Measurements from ENCODE around the gene RBCK1. TPM values are rescaled to one million over a fixed set of nuclear protein-coding genes. Genes with fewer than 3 reads are reported as not detected.

The RBCK1 gene
- total RNA-seq, 1 experiment from 2014 or later, result 106 TPM

DNA sequence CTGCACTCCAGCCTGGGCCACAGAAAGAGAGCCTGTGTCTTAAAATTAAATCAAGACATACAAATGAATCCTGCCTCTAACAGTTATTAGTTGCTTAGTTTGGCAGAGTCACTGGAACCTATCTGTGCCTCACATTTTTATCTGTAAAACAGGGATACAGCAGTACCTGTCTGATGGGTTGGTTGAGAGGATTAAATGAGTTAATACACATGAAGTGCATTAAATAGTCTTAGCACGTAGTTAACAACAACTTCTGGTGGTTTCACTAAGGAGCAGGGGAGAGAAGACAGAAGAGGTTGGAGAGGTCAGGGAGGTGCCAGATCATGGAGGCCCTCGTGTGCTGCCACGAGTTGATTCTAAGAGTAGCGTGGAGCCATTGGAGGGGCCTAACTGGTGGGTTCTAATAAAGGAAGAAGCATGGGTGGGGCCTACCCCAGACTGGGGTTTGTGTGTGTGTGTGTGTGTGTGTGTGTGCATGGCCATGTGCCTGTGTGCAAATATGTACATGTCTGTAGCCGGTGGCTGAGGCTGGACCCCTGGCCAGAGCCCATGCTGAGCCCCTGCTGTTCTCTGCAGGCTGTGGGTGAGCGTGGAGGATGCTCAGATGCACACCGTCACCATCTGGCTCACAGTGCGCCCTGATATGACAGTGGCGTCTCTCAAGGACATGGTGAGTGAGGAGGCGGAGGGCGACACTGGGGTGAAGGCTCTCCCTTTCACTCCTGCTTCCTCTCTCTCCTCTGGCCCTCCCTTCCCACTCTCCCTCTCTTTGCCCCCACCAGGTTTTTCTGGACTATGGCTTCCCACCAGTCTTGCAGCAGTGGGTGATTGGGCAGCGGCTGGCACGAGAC, 9.1 kb downstream of the RBCK1 start:
- no peak for DNase-seq (ENCODE audit: low read depth)

- no peak for DNase-seq (ENCODE audit: low read depth)
These were observed 9.8 kb downstream of the RBCK1 start for GRCh38 chr20:417801-418342.

GRCh38 chr20:418858-419365, 10.8 kb downstream of the RBCK1 start:
- no peak for DNase-seq (ENCODE audit: low read depth)

- DNase-seq (ENCODE audit: low read depth), result no peak
These were observed 11.6 kb downstream of the RBCK1 start for GRCh38 chr20:419556-420165.

GRCh38 chr20:420166-420620, 12.1 kb downstream of the RBCK1 start:
- DNase-seq (ENCODE audit: low read depth), result no peak

DNA sequence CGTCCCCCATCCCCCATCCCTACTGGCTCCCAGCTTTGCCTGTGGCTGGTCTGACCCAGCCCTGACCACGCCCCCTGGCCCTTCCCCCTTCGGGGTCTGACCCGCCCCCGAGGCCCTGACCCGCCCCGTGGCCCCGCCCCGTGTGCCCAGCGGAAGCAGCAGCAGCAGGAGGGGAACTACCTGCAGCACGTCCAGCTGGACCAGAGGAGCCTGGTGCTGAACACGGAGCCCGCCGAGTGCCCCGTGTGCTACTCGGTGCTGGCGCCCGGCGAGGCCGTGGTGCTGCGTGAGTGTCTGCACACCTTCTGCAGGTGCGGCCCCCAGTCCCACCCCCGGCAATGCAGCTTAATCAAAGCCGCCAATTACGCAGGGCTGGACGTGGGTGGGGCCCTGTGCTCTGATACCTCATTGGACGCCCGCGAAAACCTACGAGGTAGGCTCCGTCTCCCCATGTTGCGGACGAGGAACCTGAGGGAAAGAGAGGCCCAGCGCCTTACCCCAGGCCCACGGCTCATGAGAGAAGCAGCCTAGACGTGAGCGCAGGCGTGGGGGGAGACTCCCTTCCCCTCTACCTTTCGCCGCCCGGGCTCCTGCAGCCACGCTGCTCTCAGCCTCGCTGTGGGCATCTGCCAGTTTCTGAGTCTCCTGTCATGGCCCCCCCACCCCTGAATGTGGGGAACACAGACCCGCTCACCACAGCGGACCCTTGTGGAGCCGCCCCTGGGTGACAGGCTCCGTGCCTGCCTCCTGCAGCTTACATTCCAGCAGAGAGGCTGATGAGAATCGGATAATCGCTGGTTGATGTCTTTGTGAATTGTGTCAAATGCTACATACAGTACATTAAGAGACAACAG, 12.8 kb downstream of the RBCK1 start:
- DNase-seq (ENCODE audit: low read depth), result peak; percentile 25

DNA sequence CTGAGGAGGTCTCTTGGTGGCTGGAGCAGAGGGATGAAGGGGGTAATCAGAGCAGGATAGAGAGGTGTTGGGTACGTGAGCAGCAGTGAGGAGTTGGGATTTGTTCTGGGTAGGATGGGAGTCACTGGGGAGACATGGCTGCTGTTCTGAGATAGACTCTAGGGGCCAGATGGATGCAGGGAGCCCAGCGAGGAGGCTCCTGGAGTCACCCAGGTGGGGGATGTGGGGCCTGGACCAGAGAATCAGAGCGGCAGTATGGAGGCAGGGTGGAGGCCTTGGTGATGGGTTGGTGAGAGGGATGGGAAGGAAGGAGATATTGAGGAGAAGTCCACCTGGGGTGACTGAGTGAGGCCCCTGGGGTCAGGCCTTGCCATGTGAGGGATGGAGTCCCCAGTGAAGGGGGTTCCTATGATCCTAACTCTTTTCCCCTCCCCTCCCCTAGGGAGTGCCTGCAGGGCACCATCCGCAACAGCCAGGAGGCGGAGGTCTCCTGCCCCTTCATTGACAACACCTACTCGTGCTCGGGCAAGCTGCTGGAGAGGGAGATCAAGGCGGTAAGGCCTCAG, 13.7 kb downstream of the RBCK1 start:
- no peak for DNase-seq (ENCODE audit: low read depth)

GRCh38 chr20:426566-426965, 18.5 kb downstream of the RBCK1 start:
- DNase-seq (ENCODE audit: low read depth), result no peak

DNA sequence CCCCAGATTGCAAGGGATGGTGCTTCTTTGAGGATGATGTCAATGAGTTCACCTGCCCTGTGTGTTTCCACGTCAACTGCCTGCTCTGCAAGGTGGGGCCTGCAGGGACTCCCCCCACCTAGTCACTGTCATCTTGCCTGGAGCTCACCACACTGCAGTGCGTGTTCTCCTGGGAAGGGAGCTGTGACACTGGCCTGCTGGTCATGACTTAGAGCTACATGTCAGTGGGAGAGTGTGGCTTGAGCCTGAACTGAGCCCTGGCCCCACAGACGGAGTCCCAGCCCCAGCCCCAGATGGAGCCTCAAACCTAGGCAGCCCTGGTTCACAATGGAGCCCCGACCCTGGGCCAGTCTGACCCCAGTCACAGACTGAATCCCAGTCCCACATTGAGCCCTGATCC, 19.3 kb downstream of the RBCK1 start:
- no peak for DNase-seq (ENCODE audit: low read depth)

DNA sequence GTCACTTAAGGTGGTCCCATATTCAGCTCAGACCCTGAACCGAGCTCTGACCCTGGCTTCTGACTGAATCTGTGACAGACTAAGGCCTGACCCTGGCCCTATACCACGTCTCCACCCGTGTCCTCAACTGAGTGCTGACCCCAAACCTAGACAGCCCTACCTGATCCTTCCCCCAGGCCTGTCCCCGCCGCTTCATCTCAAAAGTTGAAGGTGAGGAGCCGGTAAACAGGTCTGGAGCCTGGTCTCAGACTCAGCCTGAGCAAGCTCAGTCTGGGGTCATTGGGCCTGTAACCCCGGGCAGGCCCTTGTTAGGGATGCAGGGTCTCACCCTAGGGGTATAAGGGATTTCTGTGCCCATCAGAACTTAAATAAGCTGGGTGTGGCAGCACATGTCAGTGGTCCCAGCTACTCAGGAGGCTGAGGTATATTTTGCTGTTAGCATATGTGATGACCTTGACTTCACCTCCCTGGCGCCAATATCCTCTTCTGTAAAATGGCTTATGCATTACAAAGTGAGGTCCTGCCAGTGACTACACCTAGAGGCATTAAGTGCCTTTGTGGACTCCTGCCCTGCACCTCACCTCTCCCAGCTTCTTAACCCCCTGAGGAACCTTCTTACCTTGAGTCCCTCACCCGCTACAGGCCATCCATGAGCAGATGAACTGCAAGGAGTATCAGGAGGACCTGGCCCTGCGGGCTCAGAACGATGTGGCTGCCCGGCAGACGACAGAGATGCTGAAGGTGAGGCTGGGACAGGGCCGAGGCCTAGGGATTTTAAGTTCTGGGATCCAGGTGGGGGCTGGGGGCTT, 20.0 kb downstream of the RBCK1 start:
- no peak for DNase-seq (ENCODE audit: low read depth)

DNA sequence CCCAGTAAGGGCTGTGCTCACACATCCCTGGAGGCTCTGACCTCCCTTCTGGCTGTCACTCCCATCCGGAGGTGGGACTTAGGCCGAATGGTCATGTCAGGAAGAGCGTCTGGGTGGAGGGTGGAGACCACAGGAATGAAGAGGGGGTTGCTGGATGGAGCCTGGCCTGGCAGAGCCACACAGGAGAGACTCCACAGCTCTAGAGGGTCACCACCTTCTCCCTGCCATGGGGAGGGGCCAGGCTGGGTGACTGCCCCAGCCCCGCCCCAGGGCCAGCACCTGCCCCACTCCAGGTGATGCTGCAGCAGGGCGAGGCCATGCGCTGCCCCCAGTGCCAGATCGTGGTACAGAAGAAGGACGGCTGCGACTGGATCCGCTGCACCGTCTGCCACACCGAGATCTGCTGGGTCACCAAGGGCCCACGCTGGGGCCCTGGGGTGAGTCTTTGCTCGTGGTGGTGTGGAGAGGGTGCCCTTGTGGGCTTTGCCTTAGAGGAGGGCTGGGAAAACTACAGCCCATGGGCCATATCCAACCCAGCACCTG, 20.6 kb downstream of the RBCK1 start:
- no peak for DNase-seq (ENCODE audit: low read depth)

DNA sequence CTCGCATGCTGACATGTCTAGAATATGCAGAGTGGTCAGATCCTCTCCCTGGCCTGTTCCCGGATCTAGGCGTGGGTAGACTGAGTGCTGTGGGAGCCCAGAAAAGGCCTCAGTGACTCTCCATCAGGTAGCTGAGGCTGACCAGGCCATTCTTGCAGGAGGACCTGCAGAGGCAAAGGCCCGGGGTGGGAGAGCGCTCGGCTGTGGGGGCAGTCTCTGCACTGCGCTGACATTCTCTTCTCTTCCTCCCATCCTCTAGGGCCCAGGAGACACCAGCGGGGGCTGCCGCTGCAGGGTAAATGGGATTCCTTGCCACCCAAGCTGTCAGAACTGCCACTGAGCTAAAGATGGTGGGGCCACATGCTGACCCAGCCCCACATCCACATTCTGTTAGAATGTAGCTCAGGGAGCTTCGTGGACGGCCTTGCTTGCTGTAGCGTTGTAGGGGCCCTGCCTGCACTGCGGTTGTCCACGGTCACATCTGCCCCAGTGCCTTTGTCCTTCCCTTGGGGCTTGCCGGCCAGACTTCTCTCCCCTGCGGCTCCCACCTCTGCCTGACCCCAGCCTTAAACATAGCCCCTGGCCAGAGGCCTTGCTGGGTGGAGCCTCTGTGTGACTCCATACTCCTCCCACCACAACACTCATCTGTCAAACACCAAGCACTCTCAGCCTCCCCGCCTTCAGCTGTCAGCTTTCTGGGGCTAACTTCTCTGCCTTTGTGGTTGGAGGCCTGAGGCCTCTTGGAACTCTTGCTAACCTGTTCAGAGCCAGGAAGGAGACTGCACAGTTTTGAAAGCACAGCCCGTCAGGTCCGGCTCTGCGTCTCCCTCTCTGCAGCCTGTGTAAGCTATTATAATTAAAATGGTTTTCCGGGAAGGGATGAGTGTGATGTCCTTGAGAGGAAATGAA, 22.2 kb downstream of the RBCK1 start:
- DNase-seq (ENCODE audit: low read depth), result no peak

- DNase-seq (ENCODE audit: low read depth), result peak; percentile 78
These were observed 23.2 kb downstream of the RBCK1 start for GRCh38 chr20:431012-431904.

DNA sequence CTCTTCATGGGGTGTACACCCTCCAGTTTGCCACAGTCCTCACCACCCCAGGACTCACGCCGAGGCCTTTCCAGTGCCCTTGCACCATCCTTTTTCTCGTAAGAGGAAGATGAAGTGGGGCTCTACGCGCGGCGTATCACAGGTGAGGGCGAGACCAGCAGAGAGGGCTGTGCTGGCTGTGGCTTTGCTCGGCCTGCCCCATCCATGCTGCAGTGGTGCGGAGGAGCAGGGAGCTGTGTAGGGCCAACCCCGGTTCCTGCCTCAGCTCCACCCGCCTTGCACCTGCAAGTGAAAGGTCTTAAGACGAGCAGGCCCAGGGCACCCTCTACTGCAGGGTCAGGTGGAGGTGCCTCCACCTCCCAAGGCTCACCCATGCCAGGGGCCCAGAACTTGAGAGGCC, 24.1 kb downstream of the RBCK1 start:
- DNase-seq (ENCODE audit: low read depth), result no peak

DNA sequence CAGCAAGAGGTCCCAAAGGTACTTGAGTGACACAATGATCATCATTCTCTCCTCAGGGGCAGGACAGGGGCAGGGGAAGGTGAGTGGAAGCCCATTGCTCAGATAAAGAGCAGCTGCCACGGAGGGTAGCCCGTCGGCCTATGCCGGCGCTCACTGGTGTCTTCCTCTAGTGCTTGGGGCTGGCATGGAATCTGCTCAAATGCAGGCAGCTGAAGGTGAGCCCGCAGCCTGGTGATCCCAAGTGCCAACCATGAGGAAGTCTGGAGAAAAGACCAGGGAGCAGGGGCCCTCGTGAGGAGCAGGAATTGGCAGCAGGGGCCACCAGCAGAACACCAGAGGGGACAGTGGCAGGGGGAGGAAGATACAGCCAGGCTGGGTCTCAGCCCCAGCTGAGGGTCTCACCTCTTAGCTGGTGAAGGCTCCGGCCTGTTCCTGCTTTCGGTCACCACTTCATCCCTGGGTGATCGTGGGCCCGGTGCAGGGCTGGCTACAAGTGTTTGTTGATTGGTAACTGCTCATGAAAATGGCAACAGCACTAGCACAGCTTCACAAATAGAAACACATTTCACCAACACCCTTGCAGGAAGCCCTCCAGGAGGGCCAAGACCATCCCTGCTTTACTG, 24.7 kb downstream of the RBCK1 start:
- DNase-seq (ENCODE audit: low read depth), result no peak

DNA sequence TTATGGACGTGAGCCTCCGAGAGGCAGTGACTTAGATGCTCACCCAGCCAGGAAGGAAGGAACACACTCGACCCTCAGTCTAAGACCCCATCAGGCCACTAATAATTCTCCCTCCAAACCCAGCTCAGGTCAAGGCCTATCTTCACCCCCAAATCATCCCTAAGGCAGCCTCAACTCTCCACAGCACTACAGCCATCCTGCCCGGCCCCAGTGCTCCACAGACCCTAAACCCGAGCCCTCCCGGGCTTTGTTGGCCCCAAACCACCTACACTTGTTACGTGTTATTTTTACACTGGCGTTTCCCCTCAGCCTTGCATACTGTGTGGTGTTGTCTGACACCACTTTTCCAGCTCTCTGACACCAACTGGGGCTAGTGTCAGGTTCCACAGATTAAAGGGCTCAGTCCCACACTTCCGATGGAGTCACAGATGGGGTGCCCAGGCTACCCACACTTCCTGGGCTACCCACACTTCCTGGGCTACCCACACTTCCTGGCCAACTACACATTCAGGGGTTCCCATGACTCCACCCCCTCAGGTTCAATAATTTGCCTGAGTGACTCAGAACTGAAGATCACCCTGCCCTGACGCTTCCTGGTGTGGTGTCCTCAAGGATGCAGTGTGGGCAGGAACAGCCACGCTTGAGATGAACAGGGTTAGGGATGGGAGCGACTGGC, 25.3 kb downstream of the RBCK1 start:
- DNase-seq (ENCODE audit: low read depth), result peak; percentile 28

- DNase-seq (ENCODE audit: low read depth), result no peak
These were observed 26.1 kb downstream of the RBCK1 start for GRCh38 chr20:434221-434620.
